GM21528 (cell line): ENCODE measurements around the gene MRM2.

Experiments
- ATAC-seq: cut with Tn5 transposase; IDR thresholded peaks from one replicate; pipeline ENCODE4 v1.9.1; 2021; ENCODE audit warnings: mild to moderate bottlenecking, moderate library complexity; ENCODE audit not compliant: unreplicated experiment, low FRiP score

Gene MRM2

DNA sequence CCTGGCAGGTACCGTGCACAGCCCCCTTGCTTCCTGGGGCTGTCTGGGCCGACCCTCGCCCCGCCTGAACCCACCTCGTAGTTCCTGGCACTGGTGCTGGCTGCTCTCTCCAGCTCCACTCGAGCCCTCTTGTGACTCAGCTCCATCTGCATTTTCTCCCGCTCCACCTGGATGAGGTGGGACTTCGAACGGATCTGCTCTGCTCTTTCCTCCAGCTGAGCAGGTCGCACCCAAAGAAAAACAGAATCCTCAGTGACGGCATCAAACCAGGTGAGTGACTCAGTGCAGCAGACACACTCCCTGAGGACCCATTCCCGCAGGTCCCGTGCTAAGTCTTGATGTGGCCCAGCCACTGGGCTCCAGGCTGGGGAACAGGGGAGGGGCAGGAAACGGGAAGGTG lies 16.7 kb downstream of the MRM2 start:
- ATAC-seq: no peak

- ATAC-seq: no peak
Observed at GRCh38 chr7:2224934-2225333, 17.1 kb downstream of the MRM2 start.

GRCh38 chr7:2224491-2224928 lies 17.5 kb downstream of the MRM2 start:
- ATAC-seq: no peak

- no peak for ATAC-seq
Observed at GRCh38 chr7:2223321-2223720, 18.7 kb downstream of the MRM2 start.

DNA sequence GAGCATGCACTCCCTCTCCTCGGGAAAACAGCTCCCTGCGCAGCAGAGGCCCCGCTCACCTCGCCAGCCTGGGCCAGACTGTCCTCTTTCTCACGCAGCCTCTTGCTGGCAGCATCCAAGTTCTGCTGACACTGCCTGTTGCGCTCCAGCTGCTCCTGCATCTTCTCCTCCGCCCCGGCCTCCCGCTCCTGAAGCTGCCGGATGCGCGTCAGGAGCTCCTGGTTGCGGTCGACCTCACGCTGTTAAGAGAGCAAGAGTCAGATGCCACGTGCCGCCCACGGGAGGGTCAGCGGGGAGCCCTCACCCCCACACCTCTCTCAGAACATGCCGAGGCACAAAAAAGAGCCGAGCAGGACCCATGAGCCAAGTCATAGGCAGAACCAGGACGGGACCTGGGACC lies 19.5 kb downstream of the MRM2 start:
- no peak for ATAC-seq

- no peak for ATAC-seq
Observed at GRCh38 chr7:2220954-2221353, 21.1 kb downstream of the MRM2 start.

DNA sequence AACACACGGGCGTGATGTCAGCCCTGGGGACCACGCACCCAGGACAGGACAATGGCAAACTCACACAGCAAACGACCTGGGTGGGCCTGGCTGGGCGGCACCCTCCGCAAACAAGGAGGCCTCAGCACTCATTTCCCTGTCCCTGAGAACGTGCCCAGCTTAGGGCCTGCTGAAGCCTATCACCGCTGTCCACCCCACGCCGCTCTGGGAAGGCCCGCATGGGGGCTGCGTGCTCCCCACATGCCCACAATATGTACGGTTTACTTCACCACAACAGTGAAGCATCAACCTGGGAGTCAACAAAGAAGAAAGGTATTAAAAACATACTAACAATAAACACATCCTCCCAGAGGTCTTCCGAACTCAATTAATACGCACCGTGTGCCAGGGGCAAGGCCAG lies 21.5 kb downstream of the MRM2 start:
- no peak for ATAC-seq

- no peak for ATAC-seq
Observed at GRCh38 chr7:2220030-2220429, 22.0 kb downstream of the MRM2 start.

GRCh38 chr7:2219606-2220005 lies 22.4 kb downstream of the MRM2 start:
- ATAC-seq: no peak

- no peak for ATAC-seq
Observed at GRCh38 chr7:2219136-2219535, 22.9 kb downstream of the MRM2 start.

GRCh38 chr7:2218444-2218785 lies 23.6 kb downstream of the MRM2 start:
- no peak for ATAC-seq

GRCh38 chr7:2217716-2218443 lies 24.1 kb downstream of the MRM2 start:
- no peak for ATAC-seq

- ATAC-seq: no peak
Observed at GRCh38 chr7:2217206-2217605, 24.8 kb downstream of the MRM2 start.

GRCh38 chr7:2215851-2216250 lies 26.2 kb downstream of the MRM2 start:
- ATAC-seq: no peak

DNA sequence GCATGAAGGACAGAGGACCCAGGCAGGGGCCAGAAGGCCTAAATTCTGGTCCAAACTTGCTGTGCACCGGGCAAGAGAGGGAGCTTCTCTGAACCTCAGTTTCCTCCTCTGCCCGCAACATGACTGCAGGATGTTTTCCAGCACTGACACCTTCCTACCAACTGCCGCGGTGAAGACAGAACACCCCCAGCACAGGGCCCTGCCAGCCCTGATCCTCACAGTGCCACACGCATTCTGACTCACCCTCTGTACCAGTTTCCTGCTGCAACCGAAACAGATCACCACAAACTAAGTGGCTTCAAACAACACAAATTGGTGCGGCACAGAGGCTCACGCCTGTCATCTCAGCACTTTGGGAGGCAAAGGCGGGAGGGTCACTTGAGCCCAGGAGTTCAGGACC lies 27.4 kb downstream of the MRM2 start:
- ATAC-seq: no peak

DNA sequence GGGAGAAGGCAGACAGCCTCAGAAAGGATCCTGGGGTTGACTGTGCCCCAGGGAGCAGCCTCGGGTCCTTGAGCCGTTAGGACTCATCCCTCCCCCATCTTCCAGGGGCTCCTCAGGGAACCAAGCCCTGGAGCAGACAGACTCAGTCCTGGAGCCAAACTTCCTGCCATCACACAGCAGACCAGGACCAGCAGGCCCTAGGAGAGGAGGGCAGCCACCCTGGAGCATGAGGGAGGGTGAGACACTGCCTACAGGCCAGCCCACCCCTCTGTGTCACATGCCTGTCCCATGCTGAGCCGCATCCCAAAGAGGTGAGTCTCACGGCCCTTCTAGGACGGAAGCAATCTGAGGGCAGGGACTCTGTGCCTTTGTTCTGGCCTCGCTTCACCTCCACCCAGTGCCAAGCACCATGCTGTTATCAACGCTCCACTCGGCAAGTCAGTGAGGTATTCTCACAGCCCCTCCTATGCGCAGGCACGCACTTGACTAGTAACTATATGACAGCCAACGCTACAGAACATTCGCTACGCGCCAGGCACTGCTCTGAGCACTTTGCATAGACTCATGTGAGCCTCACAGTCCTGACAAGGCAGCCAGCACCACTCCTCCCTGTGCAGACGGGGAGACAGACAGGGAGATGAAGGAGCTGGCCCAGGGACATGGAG lies 28.3 kb downstream of the MRM2 start:
- ATAC-seq: no peak

DNA sequence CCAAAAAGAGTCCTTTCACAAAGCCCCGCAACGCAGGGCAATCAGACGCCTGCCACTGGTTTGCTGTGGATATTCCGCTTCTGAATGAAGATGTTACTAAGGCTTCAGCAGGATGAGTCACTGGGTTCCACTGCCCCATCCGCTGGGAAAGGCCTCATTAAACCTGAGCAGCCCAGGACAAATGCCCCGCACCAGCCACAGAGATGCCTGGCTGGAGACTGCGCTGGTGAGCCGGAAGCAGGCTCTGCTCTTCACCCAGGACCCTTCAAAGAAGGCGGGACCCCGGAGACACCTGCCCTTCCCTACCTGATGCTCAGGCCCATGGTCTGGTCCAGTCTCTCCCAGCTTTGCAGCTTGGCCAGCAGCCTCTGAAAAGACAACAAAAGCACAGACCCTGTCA lies 29.1 kb downstream of the MRM2 start:
- no peak for ATAC-seq

DNA sequence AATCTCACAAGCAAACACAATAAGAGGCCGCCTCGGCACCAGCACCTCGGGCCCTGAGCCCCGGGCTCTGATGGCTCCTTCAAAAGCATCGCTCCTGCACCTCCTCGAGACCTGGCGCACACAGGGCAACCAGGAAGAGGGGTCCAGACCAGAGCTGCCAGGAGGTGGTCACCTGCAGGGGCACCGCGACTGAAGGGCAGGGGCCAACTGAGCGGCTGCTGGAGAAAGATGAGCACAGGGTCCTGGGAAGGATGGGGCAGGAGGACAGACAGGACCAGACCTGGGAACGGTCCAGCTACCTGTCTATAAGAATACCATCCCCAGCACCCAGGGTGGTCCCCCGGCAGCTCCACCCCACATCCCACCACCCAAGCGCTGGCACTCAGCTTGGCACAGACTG lies 30.1 kb downstream of the MRM2 start:
- no peak for ATAC-seq

DNA sequence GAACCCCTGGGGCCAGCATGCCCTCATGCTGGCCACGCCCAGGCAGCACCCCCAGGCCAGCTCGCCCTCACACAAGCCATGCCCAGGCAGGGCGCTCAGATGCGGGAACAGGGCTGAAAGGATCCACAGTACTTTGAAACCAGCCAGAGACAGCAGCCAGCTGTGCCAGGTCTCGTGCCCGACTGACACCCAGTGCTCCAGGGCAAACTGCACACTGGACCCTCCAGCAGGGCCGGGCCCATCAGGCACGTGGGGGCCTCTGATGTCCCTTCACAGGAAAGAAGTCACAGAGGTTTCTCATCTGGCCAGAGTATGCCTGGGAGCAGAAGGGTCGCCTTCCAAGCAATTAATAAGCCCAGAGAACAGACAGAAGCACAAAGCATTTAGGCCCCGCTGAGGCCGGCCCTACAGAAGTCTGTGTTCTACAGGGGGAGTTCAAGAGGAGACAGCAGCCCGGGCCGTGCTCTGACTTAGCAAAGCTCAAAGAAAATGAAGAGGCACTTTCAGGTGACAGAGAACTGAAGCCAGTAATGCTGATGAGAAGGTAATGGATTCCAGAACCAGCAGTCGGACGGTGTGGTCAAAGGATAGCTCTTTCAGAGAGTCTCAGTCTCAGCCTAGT lies 30.6 kb downstream of the MRM2 start:
- no peak for ATAC-seq

- no peak for ATAC-seq
Observed at GRCh38 chr7:2210551-2211258, 31.3 kb downstream of the MRM2 start.

DNA sequence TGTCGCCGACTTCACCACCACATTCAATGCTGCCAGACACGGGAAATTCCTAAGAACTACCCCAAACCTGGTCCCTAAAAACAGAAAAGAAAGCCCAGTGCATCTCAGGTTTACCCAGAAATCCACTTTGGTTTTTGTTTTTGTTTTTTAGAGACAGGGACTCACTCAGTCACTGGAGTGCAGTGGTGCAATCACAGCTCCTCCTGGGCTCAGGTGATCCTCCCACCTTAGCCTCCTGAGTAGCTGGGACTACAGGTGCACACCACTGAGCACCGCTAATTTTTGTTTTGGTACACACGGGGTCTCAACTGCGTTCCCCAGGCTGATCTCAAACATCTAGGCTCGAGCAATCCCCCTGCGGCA lies 32.1 kb downstream of the MRM2 start:
- no peak for ATAC-seq
